H4 (cell line): ENCODE measurements around the gene SREBF1. TPM values are rescaled to one million over a fixed set of nuclear protein-coding genes. Genes with fewer than 3 reads are reported as not detected.
A peak's percentile ranks its signal among the peaks of the same experiment; 100 is the strongest.

Experiments used
- DNase-seq: peaks from one replicate; pipeline ENCODE4 v3.0.0-alpha.2; 2015; ENCODE audit warnings: low spot score
- total RNA-seq: library from RNA; depleted of rRNA; stranded (reverse); fragments of >200 nt; shearing (Covaris generic); gene quantifications from 2 replicates; pipeline ENCODE4 v1.2.3, GENCODE V29; 2014

Gene SREBF1
- total RNA-seq, 1 experiment from 2014 or later = 65.8 TPM

- no peak for DNase-seq
Observed at GRCh38 chr17:17795946-17796786, 40.6 kb downstream of the SREBF1 start.

GRCh38 chr17:17795296-17795695 lies 41.5 kb downstream of the SREBF1 start:
- no peak for DNase-seq

- DNase-seq = no peak
Observed at GRCh38 chr17:17794382-17794781, 42.4 kb downstream of the SREBF1 start.

- no peak for DNase-seq
Observed at GRCh38 chr17:17793378-17794214, 43.2 kb downstream of the SREBF1 start.

GRCh38 chr17:17792551-17793377 lies 44.0 kb downstream of the SREBF1 start:
- no peak for DNase-seq

- DNase-seq = no peak
Observed at GRCh38 chr17:17792037-17792550, 44.7 kb downstream of the SREBF1 start.

GRCh38 chr17:17790637-17791464 lies 45.9 kb downstream of the SREBF1 start:
- DNase-seq = no peak

- no peak for DNase-seq
Observed at GRCh38 chr17:17789828-17790636, 46.8 kb downstream of the SREBF1 start.

GRCh38 chr17:17789410-17789809 lies 47.4 kb downstream of the SREBF1 start:
- no peak for DNase-seq

- no peak for DNase-seq
Observed at GRCh38 chr17:17788967-17789366, 47.8 kb downstream of the SREBF1 start.

- no peak for DNase-seq
Observed at GRCh38 chr17:17787568-17787967, 49.2 kb downstream of the SREBF1 start.

GRCh38 chr17:17786998-17787397 lies 49.8 kb downstream of the SREBF1 start:
- DNase-seq = no peak

- DNase-seq = no peak
Observed at GRCh38 chr17:17785407-17785806, 51.4 kb downstream of the SREBF1 start.

- peak; percentile 23 for DNase-seq
Observed at GRCh38 chr17:17784657-17785267, 52.0 kb downstream of the SREBF1 start.

- DNase-seq = no peak
Observed at GRCh38 chr17:17783825-17784656, 52.7 kb downstream of the SREBF1 start.

- no peak for DNase-seq
Observed at GRCh38 chr17:17783116-17783824, 53.5 kb downstream of the SREBF1 start.

GRCh38 chr17:17782523-17783115 lies 54.2 kb downstream of the SREBF1 start:
- no peak for DNase-seq
